A549 treated with Hydrocortisone at 1 μM for 4 hours (cell line): ENCODE results near the gene TKFC. TPM values are rescaled to one million over a fixed set of nuclear protein-coding genes. Genes with fewer than 3 reads are reported as not detected.

Source experiments
- total RNA-seq: library from RNA; stranded (reverse); fragments of 200-300 nt; extraction: Qiagen RNA extraction; gene quantifications from 5 replicates; pipeline ENCODE4 v1.2.3, GENCODE V29; 2022

Gene TKFC
- 45.9 to 74.7 TPM (median 72.6 TPM) in 5 replicates for total RNA-seq

GRCh38 chr11:61332797-61333549 is at the start of gene TKFC, which contains the start of gene DDB1:
Gene TKFC, plus strand, starts transcription at chr11:61333228. Its CDS starts 1,501 bp downstream, at chr11:61334729.
Gene DDB1, minus strand, starts transcription at chr11:61333105. Its CDS starts 137 bp downstream, at chr11:61332968.

GRCh38 chr11:61294717-61295595 is 38.1 kb upstream of the TKFC start, which contains the start of gene VWCE:
Gene VWCE, minus strand, starts transcription at chr11:61295316. Its CDS starts 279 bp downstream, at chr11:61295037.

GRCh38 chr11:61361741-61362541 is 28.9 kb downstream of the TKFC start, which contains the start of the genes CYB561A3 and TMEM138:
Gene CYB561A3, minus strand, starts transcription at chr11:61361882. Its CDS starts 5,169 bp downstream, at chr11:61356713.
Gene TMEM138, plus strand, starts transcription at chr11:61362374. Its CDS starts 2,017 bp downstream, at chr11:61364391.

Other genes starting within 250 kb of the TKFC start
- gene CD5, start 230.7 kb upstream of the TKFC start, total RNA-seq = not detected in 5 replicates
- 16.4 to 18.2 TPM (median 17.6 TPM) in 5 replicates for gene VPS37C, start 171.8 kb upstream of the TKFC start, total RNA-seq
- not detected in 5 replicates for gene PGA3, start 129.7 kb upstream of the TKFC start, total RNA-seq
- gene PGA4, start 110.9 kb upstream of the TKFC start, total RNA-seq = 0.18 TPM in 1 of 5 replicates, not detected in the others
- not detected in 5 replicates for gene PGA5, start 92.1 kb upstream of the TKFC start, total RNA-seq
- gene VWCE, start 37.9 kb upstream of the TKFC start, total RNA-seq = 0.51 to 0.97 TPM (median 0.69 TPM) in 5 replicates
- gene DDB1, start 123 bp upstream of the TKFC start, total RNA-seq = 158 to 196 TPM (median 162 TPM) in 5 replicates
- gene CYB561A3, start 28.7 kb downstream of the TKFC start, total RNA-seq = 41.1 to 44.9 TPM (median 44.2 TPM) in 5 replicates
- gene TMEM138, start 29.1 kb downstream of the TKFC start, total RNA-seq = 65.3 to 104 TPM (median 94.7 TPM) in 5 replicates
- 16.1 to 17.1 TPM (median 16.7 TPM) in 5 replicates for gene TMEM216, start 59.4 kb downstream of the TKFC start, total RNA-seq
- gene CPSF7, start 96.7 kb downstream of the TKFC start, total RNA-seq = 63.9 to 84.3 TPM (median 68.6 TPM) in 5 replicates
- 31.4 to 50.5 TPM (median 44.4 TPM) in 5 replicates for gene SDHAF2, start 96.9 kb downstream of the TKFC start, total RNA-seq
- gene LRRC10B, start 175.5 kb downstream of the TKFC start, total RNA-seq = 0.09 to 0.22 TPM (median 0.13 TPM) in 5 replicates
- gene SYT7, start 247.8 kb downstream of the TKFC start, total RNA-seq = 1.0 to 1.4 TPM (median 1.1 TPM) in 5 replicates